Spleen (tissue), 11 donors: ENCODE data around the gene INS. TPM values are rescaled to one million over a fixed set of nuclear protein-coding genes. Genes with fewer than 3 reads are reported as not detected.

Experiments
- DNase-seq: peaks from one replicate; pipeline ENCODE4 v3.0.0-alpha.2; 2020
- H3K27ac ChIP-seq, 8 donors: fragments of 200-600 bp; sonication (generic) in 7 of 8; 1 replicate in 4 of 8; 2 replicates in 4 of 8; pipeline versions ENCODE4 v1.5.0 to v1.8.0; 2016 to 2021; ENCODE audit warnings: inconsistent platforms in 4 of 8, mild to moderate bottlenecking in 4 of 8, moderate library complexity in 1 of 8
- H3K27me3 ChIP-seq, 7 donors: fragments of 200-600 bp; sonication (generic) in 6 of 7; replicated peaks in 1 of 7; 1 replicate in 4 of 7; 2 replicates in 3 of 7; pipeline versions ENCODE4 v1.5.0 to v1.8.0; 2016 to 2021; ENCODE audit warnings: inconsistent platforms in 3 of 7, mild to moderate bottlenecking in 1 of 7
- H3K36me3 ChIP-seq, 6 donors: fragments of 200-600 bp; sonication (generic) in 5 of 6; 1 replicate in 4 of 6; 2 replicates in 2 of 6; pipeline versions ENCODE4 v1.5.0 to v1.8.0; 2016 to 2021; ENCODE audit warnings: inconsistent platforms in 2 of 6
- H3K4me1 ChIP-seq, 6 donors: fragments of 200-600 bp; sonication (generic) in 5 of 6; 1 replicate in 3 of 6; 2 replicates in 3 of 6; pipeline versions ENCODE4 v1.5.0 to v1.8.0; 2016 to 2021; ENCODE audit warnings: inconsistent platforms in 3 of 6
- H3K4me3 ChIP-seq, 8 donors: fragments of 200-600 bp; sonication (generic) in 7 of 8; 1 replicate in 4 of 8; 2 replicates in 4 of 8; pipeline versions ENCODE4 v1.5.0 to v1.8.0; 2016 to 2021; ENCODE audit warnings: inconsistent platforms in 4 of 8, mild to moderate bottlenecking in 4 of 8, moderate library complexity in 2 of 8
- H3K9me3 ChIP-seq, 8 donors: fragments of 200-600 bp; sonication (generic) in 7 of 8; 1 replicate in 4 of 8; 2 replicates in 4 of 8; pipeline versions ENCODE4 v1.5.0 to v1.8.0; 2016 to 2021; ENCODE audit warnings: inconsistent platforms in 4 of 8
- CTCF ChIP-seq, 11 experiments: fragments of 200-600 bp in 7 of 11; fragments of 450-650 bp in 4 of 11; sonication (generic) in 4 of 11; IDR thresholded peaks in 8 of 11; conservative IDR thresholded peaks in 3 of 11; 1 replicate in 7 of 11; 2 replicates in 4 of 11; pipeline versions ENCODE4 v1.4.0 to v1.8.0; 2016 to 2021; ENCODE audit warnings: antibody characterized with exemption in 11 of 11, inconsistent platforms in 4 of 11, mild to moderate bottlenecking in 1 of 11
- POLR2A ChIP-seq, 3 donors: fragments of 450-650 bp; IDR thresholded peaks; one replicate each; pipeline ENCODE4 v1.5.1; 2017; ENCODE audit warnings: antibody characterized with exemption in 3 of 3, mild to moderate bottlenecking in 1 of 3
- POLR2AphosphoS5 ChIP-seq, 3 donors: sonication (generic); formaldehyde crosslinking; IDR thresholded peaks; one replicate each; pipeline ENCODE4 v1.5.1; 2017; ENCODE audit warnings: antibody characterized with exemption in 3 of 3
- WGBS, 5 donors: extraction: QIAGEN DNeasy Blood & Tissue Kit in 3 of 5; methylation state at CpG; one replicate each; pipeline versions ENCODE4 v1.1.5 to v1.1.7; 2013 to 2018; 5-methylcytosine and 5-hydroxymethylcytosine counted together
- intact Hi-C: fragments of 100-400 bp; cut with DNase I; formaldehyde crosslinking; loops from one replicate; pipeline ENCODE4 v1.15.0; 2023; ENCODE audit warnings: low total_unique reads
- polyA plus RNA-seq, 3 donors: library from polyadenylated mRNA; stranded (reverse); fragments of 200-250 nt; gene quantifications; one replicate each; pipeline ENCODE4 v1.2.1, GENCODE V29; 2013
- total RNA-seq, 7 donors: library from RNA; depleted of rRNA in 3 of 7; stranded (reverse); fragments of >200 nt in 3 of 7; fragmentation: NEBNext Ultra II Directional in 4 of 7; extraction: Animal tissue kit (Norgen Biotek cat#: 25700) in 4 of 7; gene quantifications; one replicate each; pipeline versions ENCODE4 v1.1.0 to v1.2.1, GENCODE V29; 2016 to 2021
- donor health status: healthy with polysubstance abuse.
- donor health status: DM: no; HTN: no; CAD: no; lungs with moderate emphysema.
- donor health status: DM: no; HTN: no; CAD: no.
- donor health status: Bipolar disorder and iron deficiency.
- donor health status: healthy.
- donor health status: DM: no; HTN: no; CAD: no.
- donor health status: DM: yes; HTN: yes; CAD: no.

The INS gene
- total and polyA plus RNA-seq, 10 donors: 1.3 to 2.4 (median 1.5) TPM; not detected in 5

GRCh38 chr11:2154889-2155288 lies 6.1 kb downstream of the INS start:
- H3K4me3 ChIP-seq: no peak overlapping the region

GRCh38 chr11:2154195-2154585 lies 6.8 kb downstream of the INS start:
- TF ChIP-seq POLR2AphosphoS5 (IDR thresholded peaks at IDR 0.05) (no peak), CTCF (IDR thresholded peaks at IDR 0.05 in 8 of 11, conservative IDR thresholded peaks at IDR 0.05 in 3 of 11) (no peak), POLR2A (IDR thresholded peaks at IDR 0.05) (no peak)
- intact Hi-C loops: loop anchor here (5.0 to 10.0 kb wide), 3 partner anchors 317 to 499 kb away; partner anchors contain the start of genes KRTAP5-6 and TNNI2
- Histone ChIP-seq H3K9me3 (no peaks in the 10 kb centered on the region), H3K27me3 (peaks cover 0 to 65% (median 13%) of the 10 kb centered on the region in 7 donors), H3K4me1 (peaks cover 7 to 13% (median 9%) of the 10 kb centered on the region in 6 donors), H3K4me3 (no peak overlapping the region), H3K27ac (no peak overlapping the region), H3K36me3 (no peaks in the 10 kb centered on the region)
- DNase-seq: no peak
- 72 to 89% (median 79%) methylated on average over 7 of the region's 7 CpGs for WGBS, 5 donors

More at GRCh38 chr11:2154889-2155288, 6.1 kb downstream of the INS start:
- H3K27me3 ChIP-seq: peaks cover 0 to 62% (median 12%) of the 10 kb centered on the region in 7 donors
- WGBS, 5 donors: 81 to 92% (median 84%) methylated on average over 13 to 17 of the region's 17 CpGs
- no peak for DNase-seq
- peaks cover 7 to 13% (median 9%) of the 10 kb centered on the region in 6 donors for H3K4me1 ChIP-seq
- intact Hi-C loops: loop anchor here (5.0 to 10.0 kb wide), 3 partner anchors 318 to 500 kb away; partner anchors contain the start of genes KRTAP5-6 and TNNI2
- no peaks in the 10 kb centered on the region for H3K9me3 ChIP-seq
- no peak overlapping the region for H3K27ac ChIP-seq
- no peaks in the 10 kb centered on the region for H3K36me3 ChIP-seq
- no peak for TF ChIP-seq CTCF (IDR thresholded peaks at IDR 0.05 in 8 of 11, conservative IDR thresholded peaks at IDR 0.05 in 3 of 11)
- TF ChIP-seq POLR2AphosphoS5 (IDR thresholded peaks at IDR 0.05): no peak
- no peak for TF ChIP-seq POLR2A (IDR thresholded peaks at IDR 0.05)

- peaks cover 7 to 13% (median 9%) of the 10 kb centered on the region in 6 donors for H3K4me1 ChIP-seq
- 43 to 63% (median 56%) methylated on average over 14 of the region's 14 CpGs for WGBS, 5 donors
- TF ChIP-seq POLR2AphosphoS5 (IDR thresholded peaks at IDR 0.05) (peak in 1 of 3 donors; percentile 32), CTCF (IDR thresholded peaks at IDR 0.05 in 8 of 11, conservative IDR thresholded peaks at IDR 0.05 in 3 of 11) (no peak), POLR2A (IDR thresholded peaks at IDR 0.05) (no peak)
- no peak for DNase-seq
- no peaks in the 10 kb centered on the region for H3K36me3 ChIP-seq
- H3K27me3 ChIP-seq: peaks cover 0 to 70% (median 16%) of the 10 kb centered on the region in 7 donors
- intact Hi-C loops: loop anchor here (5.0 to 10.0 kb wide), 3 partner anchors 316 to 499 kb away; partner anchors contain the start of genes KRTAP5-6 and TNNI2
- H3K27ac ChIP-seq: no peak overlapping the region
- H3K4me3 ChIP-seq: no peak overlapping the region
- H3K9me3 ChIP-seq: no peaks in the 10 kb centered on the region
Observed at GRCh38 chr11:2153581-2154194, 7.3 kb downstream of the INS start.
